ENCODE results near the gene IGF2R. TPM values are rescaled to one million over a fixed set of nuclear protein-coding genes. Genes with fewer than 3 reads are reported as not detected.

Gene IGF2R
- total RNA-seq, 1 experiment from 2014 or later, result 75.3 TPM

GRCh38 chr6:159997498-159998101 lies 28.7 kb downstream of the IGF2R start:
- peak overlapping the region; percentile 29 for H3K27ac Mint-ChIP-seq
- H3K36me3 Mint-ChIP-seq, result peaks cover 20% of the 10 kb centered on the region
- ChIA-PET CTCF (interaction anchor here (1.4 to 2.2 kb wide), 2 partner anchors 16 to 43 kb away, joined by 3 to 5 read pairs; no protein-coding TSS in a partner anchor), POLR2A (no interaction called here)
- peaks cover 5% of the 10 kb centered on the region for H3K9me3 Mint-ChIP-seq
- DNase-seq (ENCODE audit: low spot score) (no peak), ATAC-seq (peak; percentile 67)
- H3K4me1 Mint-ChIP-seq, result peaks cover 45% of the 10 kb centered on the region
- no peaks in the 10 kb centered on the region for H3K27me3 Mint-ChIP-seq (ENCODE audit: low read depth)
- TF ChIP-seq TEAD4 (CRISPR knock-in tag; IDR thresholded peaks at IDR 0.05), result no peak
- TF ChIP-seq ZNF512 (CRISPR knock-in tag; IDR thresholded peaks at IDR 0.05; ENCODE audit: borderline replicate concordance), result no peak
- TF ChIP-seq ETV6 (CRISPR knock-in tag; IDR thresholded peaks at IDR 0.05), result no peak
- TF ChIP-seq USF2 (CRISPR knock-in tag; IDR thresholded peaks at IDR 0.05), result no peak
- no peak overlapping the region for H3K4me3 Mint-ChIP-seq

GRCh38 chr6:159998538-159998937 lies 29.7 kb downstream of the IGF2R start:
- Mint-ChIP-seq H3K4me1 (peaks cover 36% of the 10 kb centered on the region), H3K36me3 (peaks cover 17% of the 10 kb centered on the region), H3K27me3 (ENCODE audit: low read depth) (no peaks in the 10 kb centered on the region), H3K27ac (no peak overlapping the region), H3K9me3 (peaks cover 5% of the 10 kb centered on the region), H3K4me3 (no peak overlapping the region)
- ChIA-PET POLR2A (no interaction called here), CTCF (interaction anchor here (1.4 to 2.2 kb wide), 2 partner anchors 17 to 42 kb away, joined by 3 to 5 read pairs; no protein-coding TSS in a partner anchor)
- DNase-seq (ENCODE audit: low spot score) (no peak), ATAC-seq (no peak)
- TF ChIP-seq ZNF423 (CRISPR knock-in tag; IDR thresholded peaks at IDR 0.05) (no peak), AR (CRISPR knock-in tag; IDR thresholded peaks at IDR 0.05) (no peak), SP1 (CRISPR knock-in tag; conservative IDR thresholded peaks at IDR 0.05) (no peak), ZNF281 (CRISPR knock-in tag; IDR thresholded peaks at IDR 0.05) (no peak), ZNF512 (CRISPR knock-in tag; IDR thresholded peaks at IDR 0.05; ENCODE audit: borderline replicate concordance) (no peak), ATF3 (CRISPR knock-in tag; conservative IDR thresholded peaks at IDR 0.05) (no peak), ZNF121 (CRISPR knock-in tag; IDR thresholded peaks at IDR 0.05) (no peak), FOXJ3 (CRISPR knock-in tag; IDR thresholded peaks at IDR 0.05; ENCODE audit: borderline replicate concordance) (no peak), CDX4 (CRISPR knock-in tag; IDR thresholded peaks at IDR 0.05; ENCODE audit: borderline replicate concordance) (no peak), ZSCAN18 (CRISPR knock-in tag; IDR thresholded peaks at IDR 0.05) (no peak), TCF7 (CRISPR knock-in tag; IDR thresholded peaks at IDR 0.05; ENCODE audit: low read depth) (no peak), ZNF416 (CRISPR knock-in tag; IDR thresholded peaks at IDR 0.05) (no peak), SOX15 (CRISPR knock-in tag; IDR thresholded peaks at IDR 0.05) (no peak), ZNF425 (CRISPR knock-in tag; conservative IDR thresholded peaks at IDR 0.05) (no peak)
